Endothelial cell (in vitro differentiated cells): Measurements from ENCODE around the gene RPGRIP1L. TPM values are rescaled to one million over a fixed set of nuclear protein-coding genes. Genes with fewer than 3 reads are reported as not detected.

Experiments
- DNase-seq: peaks from one replicate; pipeline ENCODE4 v3.0.0; 2021; ENCODE audit warnings: low spot score
- H3K27ac Mint-ChIP-seq: one replicate; pipeline ENCODE4 v1.8.0; 2021; ENCODE audit warnings: mixed read lengths, inconsistent platforms; ENCODE audit not compliant: unreplicated experiment
- H3K27me3 Mint-ChIP-seq: one replicate; pipeline ENCODE4 v1.8.0; 2021; ENCODE audit warnings: mild to moderate bottlenecking, moderate library complexity, mixed read lengths, inconsistent platforms; ENCODE audit not compliant: unreplicated experiment
- H3K36me3 Mint-ChIP-seq: one replicate; pipeline ENCODE4 v1.8.0; 2021; ENCODE audit warnings: mild to moderate bottlenecking, low read depth, mixed read lengths, inconsistent platforms; ENCODE audit not compliant: unreplicated experiment
- H3K4me1 Mint-ChIP-seq: one replicate; pipeline ENCODE4 v1.8.0; 2021; ENCODE audit warnings: mild to moderate bottlenecking, mixed read lengths, inconsistent platforms; ENCODE audit not compliant: unreplicated experiment
- H3K4me3 Mint-ChIP-seq: one replicate; pipeline ENCODE4 v1.8.0; 2021; ENCODE audit warnings: mild to moderate bottlenecking, mixed read lengths, inconsistent platforms; ENCODE audit not compliant: unreplicated experiment
- H3K9me3 Mint-ChIP-seq: one replicate; pipeline ENCODE4 v1.8.0; 2021; ENCODE audit warnings: mixed read lengths, inconsistent platforms; ENCODE audit not compliant: unreplicated experiment
- CTCF ChIP-seq: fragments of 200-600 bp; sonication (generic); IDR thresholded peaks from one replicate; pipeline ENCODE4 v1.5.0; 2021; ENCODE audit warnings: antibody characterized with exemption; ENCODE audit not compliant: unreplicated experiment
- total RNA-seq: library from RNA; stranded (reverse); fragmentation: NEBNext Ultra II Directional; extraction: Animal tissue kit (Norgen Biotek cat#: 25700); gene quantifications from one replicate; pipeline ENCODE4 v1.2.1, GENCODE V29; 2021; ENCODE audit not compliant: unreplicated experiment

The RPGRIP1L gene
- total RNA-seq, 1 donor from 2014 or later: 9.0 TPM

- Mint-ChIP-seq H3K4me1 (peaks cover 15% of the 10 kb centered on the region), H3K27ac (no peak overlapping the region), H3K36me3 (no peaks in the 10 kb centered on the region), H3K9me3 (no peaks in the 10 kb centered on the region), H3K27me3 (peaks cover 1% of the 10 kb centered on the region), H3K4me3 (no peak overlapping the region)
- TF ChIP-seq CTCF: no peak
- DNase-seq: no peak
Measured at GRCh38 chr16:53744449-53744848, 40.8 kb upstream of the RPGRIP1L start.

- H3K4me1 Mint-ChIP-seq: peaks cover 15% of the 10 kb centered on the region
- no peak overlapping the region for H3K27ac Mint-ChIP-seq
- no peaks in the 10 kb centered on the region for H3K36me3 Mint-ChIP-seq
- no peaks in the 10 kb centered on the region for H3K9me3 Mint-ChIP-seq
- peaks cover 1% of the 10 kb centered on the region for H3K27me3 Mint-ChIP-seq
- H3K4me3 Mint-ChIP-seq: no peak overlapping the region
- TF ChIP-seq CTCF: peak; percentile 58
- DNase-seq: peak; percentile 8
Measured at GRCh38 chr16:53743149-53743566, 39.5 kb upstream of the RPGRIP1L start.

- Mint-ChIP-seq H3K4me3 (no peak overlapping the region), H3K36me3 (no peaks in the 10 kb centered on the region), H3K9me3 (no peaks in the 10 kb centered on the region), H3K4me1 (peaks cover 15% of the 10 kb centered on the region), H3K27me3 (peaks cover 1% of the 10 kb centered on the region), H3K27ac (no peak overlapping the region)
- no peak for DNase-seq
- no peak for TF ChIP-seq CTCF
Measured at GRCh38 chr16:53741546-53741945, 37.9 kb upstream of the RPGRIP1L start.

DNA sequence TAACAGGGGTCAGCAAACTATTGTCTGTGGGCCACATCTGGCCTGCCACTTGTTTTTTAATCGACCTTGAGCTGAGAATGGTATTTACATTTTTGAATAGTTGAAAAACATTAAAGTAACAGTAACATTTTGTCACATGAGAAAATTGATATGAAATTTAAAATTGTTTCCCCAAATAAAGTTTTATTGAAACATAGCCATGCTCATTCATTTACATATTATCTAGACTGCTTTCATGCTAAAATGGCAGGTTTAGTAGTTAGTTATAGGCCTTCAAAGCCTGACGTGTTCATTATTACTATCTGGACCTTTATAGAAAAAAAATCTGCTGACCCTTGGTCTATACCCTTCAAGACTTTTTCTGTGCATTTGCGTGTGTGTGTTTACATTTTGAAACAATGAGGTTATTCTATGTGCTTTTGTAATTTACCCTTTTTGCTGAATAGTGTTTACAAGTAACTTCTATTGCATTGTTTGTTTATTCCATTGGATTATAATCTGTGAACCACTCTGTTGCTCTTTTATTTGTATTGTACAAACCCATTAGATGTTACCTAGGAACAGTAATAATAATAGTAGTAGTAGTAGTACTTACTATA, 37.4 kb upstream of the RPGRIP1L start:
- no peak overlapping the region for H3K4me3 Mint-ChIP-seq
- no peak for TF ChIP-seq CTCF
- no peak overlapping the region for H3K27ac Mint-ChIP-seq
- H3K27me3 Mint-ChIP-seq: peaks cover 1% of the 10 kb centered on the region
- H3K9me3 Mint-ChIP-seq: no peaks in the 10 kb centered on the region
- H3K36me3 Mint-ChIP-seq: no peaks in the 10 kb centered on the region
- H3K4me1 Mint-ChIP-seq: peaks cover 15% of the 10 kb centered on the region
- no peak for DNase-seq

- Mint-ChIP-seq H3K36me3 (no peaks in the 10 kb centered on the region), H3K9me3 (no peaks in the 10 kb centered on the region), H3K4me3 (no peak overlapping the region), H3K4me1 (peaks cover 16% of the 10 kb centered on the region), H3K27ac (no peak overlapping the region), H3K27me3 (peaks cover 1% of the 10 kb centered on the region)
- TF ChIP-seq CTCF: no peak
- no peak for DNase-seq
Measured at GRCh38 chr16:53740476-53740875, 36.8 kb upstream of the RPGRIP1L start.
